Small intestine (tissue), 16 donors: ENCODE data around the gene FLCN. TPM values are rescaled to one million over a fixed set of nuclear protein-coding genes. Genes with fewer than 3 reads are reported as not detected.
"Not testable (repeated sequence)": the region's sequence is repeated elsewhere in the genome, so short reads cannot be mapped to it uniquely, and the experiment has no call there.

Experiments used
- DNase-seq, 2 donors: peaks; one replicate each; pipeline versions ENCODE4 v3.0.0 to v3.0.0-alpha.2; 2013
- FAIRE-seq: peaks from 2 replicates; lab custom pipeline; 2012; peaks lifted over from hg19 to GRCh38; lab: Jason Lieb, UNC
- H3K27ac ChIP-seq, 3 donors: one replicate each; pipeline ENCODE4 v1.5.1; 2013; ENCODE audit warnings: low read length in 2 of 3, mild to moderate bottlenecking in 2 of 3, control low read depth in 1 of 3, inconsistent platforms in 1 of 3, low read depth in 1 of 3, moderate library complexity in 1 of 3
- H3K27me3 ChIP-seq, 3 donors: one replicate each; pipeline ENCODE4 v1.6.1; 2013; ENCODE audit warnings: low read length in 3 of 3, inconsistent platforms in 1 of 3; ENCODE audit not compliant: control insufficient read depth in 3 of 3, insufficient read depth in 3 of 3
- H3K36me3 ChIP-seq, 3 donors: one replicate each; pipeline ENCODE4 v1.6.1; 2013; ENCODE audit warnings: low read length in 3 of 3, inconsistent platforms in 1 of 3, low read depth in 1 of 3, mild to moderate bottlenecking in 1 of 3, moderate library complexity in 1 of 3; ENCODE audit not compliant: control insufficient read depth in 3 of 3, insufficient read depth in 2 of 3
- H3K4me1 ChIP-seq, 3 donors: one replicate each; pipeline ENCODE4 v1.6.1; 2013; ENCODE audit warnings: low read length in 2 of 3, inconsistent platforms in 1 of 3, low read depth in 1 of 3, mild to moderate bottlenecking in 1 of 3, moderate library complexity in 1 of 3; ENCODE audit not compliant: control insufficient read depth in 3 of 3, insufficient read depth in 2 of 3
- H3K4me3 ChIP-seq, 3 donors: one replicate each; pipeline ENCODE4 v1.5.1; 2013; ENCODE audit warnings: low read length in 3 of 3, control low read depth in 1 of 3, inconsistent platforms in 1 of 3, low read depth in 1 of 3, mild to moderate bottlenecking in 1 of 3, moderate library complexity in 1 of 3
- H3K9me3 ChIP-seq, 2 donors: one replicate each; pipeline ENCODE4 v1.6.1; 2013; ENCODE audit warnings: low read depth in 1 of 2, low read length in 1 of 2; ENCODE audit not compliant: control insufficient read depth in 2 of 2, insufficient read depth in 1 of 2
- WGBS, 3 donors: extraction: QIAGEN DNeasy Blood & Tissue Kit; methylation state at CpG; one replicate each; pipeline ENCODE4 v1.1.7; 2013; 5-methylcytosine and 5-hydroxymethylcytosine counted together
- long read RNA-seq, 10 donors: transcript quantifications; one replicate each; lab custom pipeline, GENCODE V29; 2026
- polyA plus RNA-seq, 4 donors: library from polyadenylated mRNA; stranded (reverse) in 3 of 4; unstranded in 1 of 4; fragments of 200-250 nt in 3 of 4; fragments of 120-200 nt in 1 of 4; gene quantifications; one replicate each; pipeline versions ENCODE4 v1.2.1 to v1.2.3, GENCODE V29; 2013
- donor health status: healthy with polysubstance abuse.
- donor health status: control.
- donor health status: control.
- donor health status: Bipolar disorder and iron deficiency.
- donor health status: healthy.

Gene FLCN
- polyA plus RNA-seq, result 100 to 1,000 TPM in 1 of 4 donors, 10 to 100 TPM in 3; 17.5 to 119 (median 37.9) TPM
- long read RNA-seq, donor 1, result 0 reads
- long read RNA-seq, donor 2, partial matches to known transcripts, result 0 of 2 reads
- long read RNA-seq, donor 2, other reads (novel, unspliced or antisense), result 0 of 2 reads
- long read RNA-seq, donor 3, transcript FLCN-204 (5 exons, 2,523 nt), result major isoform, 8 of 15 reads
- long read RNA-seq, donor 3, partial matches to known transcripts, result 0 of 15 reads
- long read RNA-seq, donor 3, other reads (novel, unspliced or antisense), result 0 of 15 reads
- long read RNA-seq, donor 4, result 0 reads
- long read RNA-seq, donor 5, partial matches to known transcripts, result 0 of 3 reads
- long read RNA-seq, donor 5, other reads (novel, unspliced or antisense), result 0 of 3 reads
- long read RNA-seq, donor 6, partial matches to known transcripts, result 0 of 9 reads
- long read RNA-seq, donor 6, other reads (novel, unspliced or antisense), result 0 of 9 reads
- long read RNA-seq, donor 7, partial matches to known transcripts, result 0 of 12 reads
- long read RNA-seq, donor 7, other reads (novel, unspliced or antisense), result 0 of 12 reads
- long read RNA-seq, donor 8, partial matches to known transcripts, result 0 of 1 reads
- long read RNA-seq, donor 8, other reads (novel, unspliced or antisense), result 0 of 1 reads
- long read RNA-seq, donor 9, partial matches to known transcripts, result 0 of 5 reads
- long read RNA-seq, donor 9, other reads (novel, unspliced or antisense), result 0 of 5 reads
- long read RNA-seq, donor 10, transcript FLCN-204 (5 exons, 2,523 nt), result major isoform, 5 of 13 reads
- long read RNA-seq, donor 10, partial matches to known transcripts, result 0 of 13 reads
- long read RNA-seq, donor 10, other reads (novel, unspliced or antisense), result 0 of 13 reads

- H3K4me1 ChIP-seq, result peaks cover 0 to 19% (median 2%) of the 10 kb centered on the region in 3 donors
- peaks cover 0 to 16% (median 0%) of the 10 kb centered on the region in 3 donors for H3K36me3 ChIP-seq
- H3K27me3 ChIP-seq, result no peaks in the 10 kb centered on the region
- H3K27ac ChIP-seq, result peak within 1 kb of the TSS; percentile 88 to 98 (median 91)
- 0% methylated on average over 53 of the region's 53 CpGs for WGBS, 3 donors
- H3K9me3 ChIP-seq, result no peaks in the 10 kb centered on the region
- DNase-seq (peak; percentile 89 to 95), FAIRE-seq (no peak)
- peak within 1 kb of the TSS; percentile 81 to 89 (median 88) for H3K4me3 ChIP-seq
Observed at GRCh38 chr17:17237026-17237799, at the start of gene FLCN. Gene FLCN, minus strand, starts transcription at chr17:17237168. Its CDS starts 9,031 bp downstream, at chr17:17228137.

GRCh38 chr17:17285951-17286350 lies 49.0 kb upstream of the FLCN start:
- no peaks in the 10 kb centered on the region for H3K9me3 ChIP-seq
- FAIRE-seq (no peak), DNase-seq (no peak)
- H3K27ac ChIP-seq, result no peak overlapping the region
- 88 to 92% (median 89%) methylated on average over 5 of the region's 5 CpGs for WGBS, 3 donors
- no peaks in the 10 kb centered on the region for H3K36me3 ChIP-seq
- peaks cover 0 to 2% (median 0%) of the 10 kb centered on the region in 3 donors for H3K4me1 ChIP-seq
- no peak overlapping the region for H3K4me3 ChIP-seq
- H3K27me3 ChIP-seq, result no peaks in the 10 kb centered on the region

GRCh38 chr17:17280613-17281549 lies 43.9 kb upstream of the FLCN start, which contains the start of gene COPS3:
Gene COPS3, minus strand, starts transcription at chr17:17281246. Its CDS starts 60 bp downstream, at chr17:17281186.
- no peak for FAIRE-seq
- WGBS, 3 donors, result 0% methylated on average over 59 to 80 of the region's 80 CpGs

GRCh38 chr17:17279316-17279715 lies 42.3 kb upstream of the FLCN start:
- Histone ChIP-seq H3K4me3 (peak overlapping the region in 1 of 3 donors; percentile 69), H3K4me1 (peaks cover 2 to 9% (median 4%) of the 10 kb centered on the region in 3 donors), H3K27me3 (no peaks in the 10 kb centered on the region), H3K9me3 (no peaks in the 10 kb centered on the region), H3K27ac (no peak overlapping the region), H3K36me3 (peaks cover 2 to 23% (median 3%) of the 10 kb centered on the region in 3 donors)
- FAIRE-seq (no peak), DNase-seq (no peak)
- WGBS, 3 donors, result 69 to 76% (median 75%) methylated on average over 4 of the region's 4 CpGs

More at GRCh38 chr17:17280613-17281549, 43.9 kb upstream of the FLCN start, which contains the start of gene COPS3:
- peak within 1 kb of the TSS; percentile 80 to 96 (median 81) for H3K27ac ChIP-seq
- H3K27me3 ChIP-seq, result no peaks in the 10 kb centered on the region
- no peaks in the 10 kb centered on the region for H3K9me3 ChIP-seq
- peaks cover 0 to 9% (median 2%) of the 10 kb centered on the region in 3 donors for H3K36me3 ChIP-seq
- DNase-seq, result peak; percentile 98 to 99
- H3K4me1 ChIP-seq, result peaks cover 2 to 9% (median 4%) of the 10 kb centered on the region in 3 donors
- H3K4me3 ChIP-seq, result peak within 1 kb of the TSS; percentile 69 to 93 (median 77)

GRCh38 chr17:17277431-17277830 lies 40.5 kb upstream of the FLCN start:
- not testable (repeated sequence) for H3K27ac ChIP-seq, H3K9me3 ChIP-seq, H3K4me1 ChIP-seq, H3K27me3 ChIP-seq, DNase-seq, H3K4me3 ChIP-seq, FAIRE-seq
- peaks cover 5 to 32% (median 11%) of the 10 kb centered on the region in 3 donors for H3K36me3 ChIP-seq
- 92 to 95% (median 93%) methylated on average over 5 of the region's 5 CpGs for WGBS, 3 donors

- WGBS, 3 donors, result 84 to 89% (median 88%) methylated on average over 6 of the region's 6 CpGs
- Histone ChIP-seq H3K27me3 (no peaks in the 10 kb centered on the region), H3K27ac (no peak overlapping the region), H3K9me3 (no peaks in the 10 kb centered on the region), H3K4me1 (peaks cover 0 to 9% (median 4%) of the 10 kb centered on the region in 3 donors), H3K4me3 (no peak overlapping the region), H3K36me3 (peaks cover 5 to 41% (median 16%) of the 10 kb centered on the region in 3 donors)
- DNase-seq (no peak), FAIRE-seq (no peak)
Observed at GRCh38 chr17:17275971-17276370, 39.0 kb upstream of the FLCN start.
